ENCODE data around the gene LAMA2.

DNA sequence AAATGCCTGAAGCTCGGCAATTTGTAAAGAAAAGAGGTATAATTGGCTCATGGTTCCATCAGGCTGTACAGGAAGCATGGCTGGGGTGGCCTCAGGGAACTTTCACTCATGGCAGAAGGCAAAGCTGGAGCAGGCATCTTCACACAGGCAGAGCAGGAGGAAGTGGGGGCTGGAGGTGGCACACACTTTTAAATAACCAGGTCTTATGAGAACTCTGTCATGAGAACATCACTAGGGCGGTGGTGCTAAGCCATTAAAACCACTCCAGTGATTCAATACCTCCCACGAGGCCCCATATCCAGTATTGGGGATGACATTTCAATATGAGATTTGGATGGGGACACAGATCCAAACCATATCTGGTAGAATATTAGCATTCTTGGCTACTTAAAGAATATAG is 481.8 kb downstream of the LAMA2 start:
- no peak for TF ChIP-seq POLR2A (IDR thresholded peaks at IDR 0.05)
- TF ChIP-seq, protein P1, sequence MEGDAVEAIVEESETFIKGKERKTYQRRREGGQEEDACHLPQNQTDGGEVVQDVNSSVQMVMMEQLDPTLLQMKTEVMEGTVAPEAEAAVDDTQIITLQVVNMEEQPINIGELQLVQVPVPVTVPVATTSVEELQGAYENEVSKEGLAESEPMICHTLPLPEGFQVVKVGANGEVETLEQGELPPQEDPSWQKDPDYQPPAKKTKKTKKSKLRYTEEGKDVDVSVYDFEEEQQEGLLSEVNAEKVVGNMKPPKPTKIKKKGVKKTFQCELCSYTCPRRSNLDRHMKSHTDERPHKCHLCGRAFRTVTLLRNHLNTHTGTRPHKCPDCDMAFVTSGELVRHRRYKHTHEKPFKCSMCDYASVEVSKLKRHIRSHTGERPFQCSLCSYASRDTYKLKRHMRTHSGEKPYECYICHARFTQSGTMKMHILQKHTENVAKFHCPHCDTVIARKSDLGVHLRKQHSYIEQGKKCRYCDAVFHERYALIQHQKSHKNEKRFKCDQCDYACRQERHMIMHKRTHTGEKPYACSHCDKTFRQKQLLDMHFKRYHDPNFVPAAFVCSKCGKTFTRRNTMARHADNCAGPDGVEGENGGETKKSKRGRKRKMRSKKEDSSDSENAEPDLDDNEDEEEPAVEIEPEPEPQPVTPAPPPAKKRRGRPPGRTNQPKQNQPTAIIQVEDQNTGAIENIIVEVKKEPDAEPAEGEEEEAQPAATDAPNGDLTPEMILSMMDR (IDR thresholded peaks at IDR 0.05) = no peak
- TF ChIP-seq POLR2AphosphoS5 (IDR thresholded peaks at IDR 0.05) = no peak

Measured in breast epithelium (tissue), 3 donors.